Peyer's patch (tissue), 4 donors: ENCODE data around the gene SEMA6B. TPM values are rescaled to one million over a fixed set of nuclear protein-coding genes. Genes with fewer than 3 reads are reported as not detected.

Experiments used
- DNase-seq, 3 donors: peaks; one replicate each; pipeline ENCODE4 v3.0.0-alpha.2; 2017 to 2019
- H3K27ac ChIP-seq, 4 donors: fragments of 200-600 bp; sonication (generic); one replicate each; pipeline ENCODE4 v1.5.1; 2016 to 2019
- H3K27me3 ChIP-seq, 2 donors: fragments of 200-600 bp; sonication (generic); one replicate each; pipeline ENCODE4 v1.5.1; 2019
- H3K36me3 ChIP-seq, 3 donors: fragments of 200-600 bp; sonication (generic); one replicate each; pipeline ENCODE4 v1.5.1; 2016 to 2019
- H3K4me1 ChIP-seq, 4 donors: fragments of 200-600 bp; sonication (generic); one replicate each; pipeline ENCODE4 v1.5.1; 2016 to 2019
- H3K4me3 ChIP-seq, 4 donors: fragments of 200-600 bp; sonication (generic); 1 replicate in 3 of 4; 2 replicates in 1 of 4; pipeline ENCODE4 v1.5.1; 2016 to 2019; ENCODE audit warnings: mild to moderate bottlenecking in 1 of 4
- H3K9me3 ChIP-seq, 4 donors: fragments of 200-600 bp; sonication (generic); one replicate each; pipeline ENCODE4 v1.5.1; 2016 to 2019; ENCODE audit warnings: mild to moderate bottlenecking in 1 of 4
- CTCF ChIP-seq, 6 experiments: fragments of 450-650 bp in 4 of 6; fragments of 200-600 bp in 2 of 6; sonication (generic) in 1 of 6; IDR thresholded peaks; one replicate each; pipeline ENCODE4 v1.5.1; 2017 to 2019; ENCODE audit warnings: antibody characterized with exemption in 6 of 6, mild to moderate bottlenecking in 3 of 6, moderate library complexity in 1 of 6
- POLR2A ChIP-seq, 2 donors: fragments of 450-650 bp; IDR thresholded peaks; one replicate each; pipeline ENCODE4 v1.5.1; 2017; ENCODE audit warnings: antibody characterized with exemption in 2 of 2, mild to moderate bottlenecking in 2 of 2, moderate library complexity in 2 of 2
- total RNA-seq, 4 donors: library from RNA; depleted of rRNA; stranded (reverse); fragments of >200 nt; gene quantifications; one replicate each; pipeline ENCODE4 v1.1.0, GENCODE V29; 2016

Gene SEMA6B
- total RNA-seq, 4 donors from 2014 or later: 1.2 to 9.9 (median 3.2) TPM

- DNase-seq: no peak
- Histone ChIP-seq H3K27me3 (no peaks in the 10 kb centered on the region), H3K36me3 (no peaks in the 10 kb centered on the region), H3K27ac (no peak overlapping the region), H3K4me3 (no peak overlapping the region), H3K9me3 (no peaks in the 10 kb centered on the region), H3K4me1 (no peaks in the 10 kb centered on the region)
- TF ChIP-seq CTCF (IDR thresholded peaks at IDR 0.05) (no peak), POLR2A (IDR thresholded peaks at IDR 0.05) (no peak)
Observed at GRCh38 chr19:4591320-4591719, 31.8 kb upstream of the SEMA6B start.

DNA sequence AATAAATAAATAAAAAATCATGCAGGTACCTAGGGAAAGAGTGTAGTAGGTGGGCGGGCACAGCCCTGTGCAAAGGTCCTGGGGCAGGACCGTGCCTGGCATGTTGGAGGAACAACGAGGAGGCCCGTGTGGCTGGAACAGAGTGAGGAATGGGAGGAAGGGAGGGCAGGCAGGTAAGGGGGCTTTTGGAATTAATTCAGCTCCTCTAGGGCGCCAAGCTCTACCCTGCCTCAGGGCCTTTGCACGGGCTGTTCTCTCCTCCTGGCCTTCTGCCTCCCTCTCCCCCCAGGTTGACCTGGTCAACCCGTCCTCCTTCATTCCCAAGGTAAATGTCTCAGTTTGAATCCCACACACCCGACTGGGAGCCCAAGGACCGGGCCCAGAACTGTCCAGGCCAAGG is 31.1 kb upstream of the SEMA6B start:
- no peak overlapping the region for H3K27ac ChIP-seq
- no peak for TF ChIP-seq CTCF (IDR thresholded peaks at IDR 0.05)
- no peak for TF ChIP-seq POLR2A (IDR thresholded peaks at IDR 0.05)
- no peak for DNase-seq
- H3K4me1 ChIP-seq: no peaks in the 10 kb centered on the region
- H3K9me3 ChIP-seq: no peaks in the 10 kb centered on the region
- no peaks in the 10 kb centered on the region for H3K27me3 ChIP-seq
- no peak overlapping the region for H3K4me3 ChIP-seq
- H3K36me3 ChIP-seq: no peaks in the 10 kb centered on the region

DNA sequence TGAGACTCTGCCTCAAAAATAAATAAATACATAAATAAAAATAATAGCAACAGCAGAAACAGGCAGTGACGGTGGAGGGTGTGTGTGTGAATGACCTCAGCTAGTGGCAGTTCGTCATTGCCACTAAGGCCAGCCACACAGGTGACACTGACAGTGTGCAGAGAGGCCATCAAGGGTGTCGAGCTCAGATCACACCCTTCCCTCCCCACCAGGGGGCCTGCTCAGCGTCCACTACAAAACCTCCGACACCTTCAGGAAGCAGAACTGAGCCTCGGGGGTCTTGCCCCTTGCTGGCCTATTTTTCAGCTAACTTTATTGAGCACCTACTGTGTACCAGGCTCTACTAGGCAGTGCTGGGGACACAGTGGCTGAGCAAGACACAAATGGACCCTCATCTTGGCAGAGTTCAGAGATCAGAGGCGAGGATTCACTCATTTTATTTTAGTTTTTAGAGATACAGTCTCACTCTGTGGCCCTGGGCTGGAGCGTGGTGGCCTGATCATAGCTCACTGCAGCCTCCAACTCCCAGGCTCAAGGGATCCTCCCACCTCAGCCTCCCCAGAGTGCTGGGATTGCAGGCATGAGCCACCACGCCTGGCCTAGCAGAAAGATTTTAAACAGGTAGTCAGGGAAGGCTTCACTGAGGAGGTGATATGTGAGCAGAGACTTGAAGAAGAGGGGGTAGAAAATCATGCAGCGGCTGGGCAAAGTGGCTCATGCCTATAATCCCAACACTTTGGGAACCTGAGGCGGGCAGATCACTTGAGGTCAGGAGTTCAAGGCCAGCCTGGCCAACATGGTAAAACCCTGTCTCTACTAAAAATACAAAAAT is 30.3 kb upstream of the SEMA6B start:
- H3K36me3 ChIP-seq: no peaks in the 10 kb centered on the region
- no peak overlapping the region for H3K27ac ChIP-seq
- H3K4me1 ChIP-seq: peaks cover 0 to 2% (median under 1%) of the 10 kb centered on the region in 4 donors
- no peaks in the 10 kb centered on the region for H3K9me3 ChIP-seq
- peaks cover 0 to 5% of the 10 kb centered on the region in 2 donors for H3K27me3 ChIP-seq
- no peak for DNase-seq
- H3K4me3 ChIP-seq: no peak overlapping the region
- no peak for TF ChIP-seq POLR2A (IDR thresholded peaks at IDR 0.05)
- TF ChIP-seq CTCF (IDR thresholded peaks at IDR 0.05): peak in 3 of 6 experiments; percentile 13 to 28 (median 26)

GRCh38 chr19:4588291-4588761 is 28.8 kb upstream of the SEMA6B start:
- Histone ChIP-seq H3K36me3 (no peaks in the 10 kb centered on the region), H3K27me3 (peaks cover 0 to 18% of the 10 kb centered on the region in 2 donors), H3K4me3 (no peak overlapping the region), H3K4me1 (peaks cover 0 to 12% (median 9%) of the 10 kb centered on the region in 4 donors), H3K9me3 (no peaks in the 10 kb centered on the region), H3K27ac (no peak overlapping the region)
- no peak for DNase-seq
- TF ChIP-seq CTCF (IDR thresholded peaks at IDR 0.05): no peak
- no peak for TF ChIP-seq POLR2A (IDR thresholded peaks at IDR 0.05)

- Histone ChIP-seq H3K4me1 (peaks cover 0 to 12% (median 9%) of the 10 kb centered on the region in 4 donors), H3K27me3 (peaks cover 0 to 20% of the 10 kb centered on the region in 2 donors), H3K36me3 (no peaks in the 10 kb centered on the region), H3K9me3 (no peaks in the 10 kb centered on the region), H3K27ac (no peak overlapping the region), H3K4me3 (no peak overlapping the region)
- no peak for DNase-seq
- TF ChIP-seq CTCF (IDR thresholded peaks at IDR 0.05): no peak
Observed at GRCh38 chr19:4587527-4587926, 28.0 kb upstream of the SEMA6B start.
